Measurements from ENCODE around the gene STK17A.

STK17A gene

DNA sequence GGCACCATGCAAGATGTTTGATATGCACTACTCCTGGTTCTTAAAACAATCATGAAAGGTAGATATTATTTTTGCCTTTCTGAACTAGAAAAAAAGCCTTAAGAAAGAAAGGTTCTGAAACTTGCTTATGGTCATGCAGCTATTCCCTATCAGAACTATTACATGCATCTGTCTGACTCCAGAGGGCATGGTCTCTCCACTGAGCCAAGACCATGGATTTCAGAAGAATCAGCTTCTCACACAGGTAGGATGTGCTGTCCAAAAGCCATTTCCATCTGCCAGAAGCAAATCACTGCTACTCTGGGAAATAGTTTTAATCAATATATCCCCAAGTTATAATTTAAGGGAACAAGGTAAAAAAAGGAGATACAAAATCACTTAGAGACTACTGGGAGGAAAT, 69.5 kb downstream of the STK17A start:
- Histone ChIP-seq H3K27me3 (ENCODE audit: insufficient read depth, low read length) (no peaks in the 10 kb centered on the region), H3K4me1 (ENCODE audit: insufficient read depth, low read length) (peaks cover 40% of the 10 kb centered on the region), H3K27ac (ENCODE audit: low read length) (no peak overlapping the region)

DNA sequence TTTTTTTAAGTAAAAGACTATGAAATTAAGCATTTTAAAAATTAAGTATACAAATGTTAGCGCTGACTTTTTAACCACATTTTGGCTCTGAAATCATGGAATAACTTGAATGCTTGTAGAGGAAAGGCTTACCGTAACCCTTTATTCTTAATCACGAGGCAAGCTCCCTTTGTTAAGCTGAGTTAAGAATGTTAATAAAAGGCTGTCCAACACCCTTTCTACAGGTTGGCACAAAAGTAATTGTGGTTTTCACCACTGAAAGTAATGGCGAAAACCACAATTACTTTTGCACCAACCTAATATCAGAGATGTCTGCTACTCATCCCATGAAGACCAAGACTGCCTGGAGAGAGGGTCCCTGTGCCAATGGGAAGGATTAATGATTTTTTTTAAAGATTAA, 70.6 kb downstream of the STK17A start:
- Histone ChIP-seq H3K4me3 (ENCODE audit: low read length) (no peak overlapping the region), H3K27me3 (ENCODE audit: insufficient read depth, low read length) (no peaks in the 10 kb centered on the region), H3K4me1 (ENCODE audit: insufficient read depth, low read length) (peaks cover 33% of the 10 kb centered on the region), H3K9me3 (ENCODE audit: insufficient read depth, low read depth, low read length) (no peaks in the 10 kb centered on the region), H3K9ac (ENCODE audit: low read depth, low read length) (no peak overlapping the region), H3K27ac (ENCODE audit: low read length) (no peak overlapping the region), H3K36me3 (ENCODE audit: insufficient read depth, low read depth, low read length) (peaks cover 21% of the 10 kb centered on the region; the same call in 1 of the 2 replicates)

More for the DNA sequence above, 69.5 kb downstream of the STK17A start:
- Histone ChIP-seq H3K4me3 (ENCODE audit: low read length) (no peak overlapping the region), H3K36me3 (ENCODE audit: insufficient read depth, low read depth, low read length) (peaks cover 26% of the 10 kb centered on the region; the same call in 1 of the 2 replicates), H3K9me3 (ENCODE audit: insufficient read depth, low read depth, low read length) (no peaks in the 10 kb centered on the region), H3K9ac (ENCODE audit: low read depth, low read length) (no peak overlapping the region)

DNA sequence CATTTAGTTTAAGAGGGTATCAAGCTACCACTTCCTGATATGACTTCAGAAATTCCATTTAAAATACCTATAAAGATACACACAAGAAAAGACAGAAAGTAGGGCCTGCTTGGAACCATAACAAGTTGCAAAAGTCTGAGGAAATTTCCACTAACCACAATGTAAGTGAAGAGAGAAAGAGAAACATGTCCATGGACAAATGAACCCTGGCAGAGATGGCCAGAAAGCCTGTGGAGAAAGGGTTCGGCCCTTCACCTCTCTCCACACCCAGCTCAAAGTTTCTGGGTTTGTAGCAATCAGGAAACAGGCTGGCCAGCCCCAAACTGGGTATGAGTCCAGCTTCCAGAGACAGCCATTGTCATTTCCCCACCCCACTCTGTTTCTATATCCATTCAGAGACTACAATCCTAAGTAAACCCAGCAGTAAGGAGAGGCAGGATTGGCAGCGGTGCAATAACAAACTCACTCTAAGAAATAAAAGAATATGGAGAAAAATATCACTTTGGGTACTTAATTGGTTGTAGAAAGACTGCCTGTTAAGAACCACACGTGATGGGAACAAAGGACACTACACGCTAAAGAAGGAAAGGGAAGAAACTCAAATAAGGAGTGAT, 71.1 kb downstream of the STK17A start:
- H3K4me1 ChIP-seq (ENCODE audit: insufficient read depth, low read length), result peaks cover 33% of the 10 kb centered on the region
- no peak overlapping the region for H3K4me3 ChIP-seq (ENCODE audit: low read length)
- H3K27ac ChIP-seq (ENCODE audit: low read length), result no peak overlapping the region
- H3K9ac ChIP-seq (ENCODE audit: low read depth, low read length), result no peak overlapping the region
- H3K9me3 ChIP-seq (ENCODE audit: insufficient read depth, low read depth, low read length), result no peaks in the 10 kb centered on the region
- H3K27me3 ChIP-seq (ENCODE audit: insufficient read depth, low read length), result no peaks in the 10 kb centered on the region
- peaks cover 17% of the 10 kb centered on the region; the same call in 1 of the 2 replicates for H3K36me3 ChIP-seq (ENCODE audit: insufficient read depth, low read depth, low read length)

DNA sequence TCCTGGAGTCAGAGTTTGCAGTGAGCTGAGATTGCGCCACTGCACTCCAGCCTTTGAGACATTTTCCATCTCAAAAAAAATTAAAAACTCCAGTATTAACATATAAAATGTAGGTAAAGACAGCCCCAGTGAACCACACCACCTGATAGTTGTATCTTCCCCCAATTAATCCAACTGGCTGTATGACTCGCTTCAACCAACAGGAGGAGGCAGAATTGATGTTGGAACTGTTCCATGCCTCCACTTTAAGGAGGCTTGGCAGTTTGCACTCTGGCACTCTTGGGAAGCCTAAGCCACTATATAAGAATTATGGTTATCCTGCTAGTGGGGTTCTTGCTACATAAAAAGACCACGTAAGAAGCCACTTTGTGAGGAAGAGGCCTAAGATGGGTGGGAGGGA, 72.7 kb downstream of the STK17A start:
- Histone ChIP-seq H3K36me3 (ENCODE audit: insufficient read depth, low read depth, low read length) (peaks cover 6% of the 10 kb centered on the region; the same call in 1 of the 2 replicates), H3K4me3 (ENCODE audit: low read length) (no peak overlapping the region), H3K9ac (ENCODE audit: low read depth, low read length) (no peak overlapping the region), H3K4me1 (ENCODE audit: insufficient read depth, low read length) (peaks cover 40% of the 10 kb centered on the region), H3K9me3 (ENCODE audit: insufficient read depth, low read depth, low read length) (no peaks in the 10 kb centered on the region), H3K27me3 (ENCODE audit: insufficient read depth, low read length) (no peaks in the 10 kb centered on the region), H3K27ac (ENCODE audit: low read length) (no peak overlapping the region)

DNA sequence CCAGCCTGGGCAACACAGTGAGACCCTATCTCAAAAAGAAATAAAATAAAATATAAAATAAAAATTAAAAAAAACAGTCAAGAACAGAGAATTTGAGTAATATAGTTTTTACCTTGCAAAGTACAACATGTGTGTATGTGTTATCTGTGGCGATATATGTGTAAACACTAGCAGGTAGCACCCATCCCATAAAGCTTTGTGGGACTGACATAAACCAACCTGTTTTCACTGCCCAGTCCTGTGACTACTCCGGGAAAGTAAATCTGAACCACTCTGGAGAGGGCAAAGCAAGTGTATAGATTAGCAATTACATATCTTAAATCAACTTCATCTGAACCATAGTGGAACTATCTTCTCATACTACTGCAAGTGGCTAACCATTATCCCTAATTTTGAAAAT, 74.1 kb downstream of the STK17A start:
- Histone ChIP-seq H3K9me3 (ENCODE audit: insufficient read depth, low read depth, low read length) (no peaks in the 10 kb centered on the region), H3K27me3 (ENCODE audit: insufficient read depth, low read length) (no peaks in the 10 kb centered on the region), H3K4me1 (ENCODE audit: insufficient read depth, low read length) (peaks cover 36% of the 10 kb centered on the region), H3K36me3 (ENCODE audit: insufficient read depth, low read depth, low read length) (peaks cover 6% of the 10 kb centered on the region; the same call in 1 of the 2 replicates), H3K9ac (ENCODE audit: low read depth, low read length) (no peak overlapping the region), H3K27ac (ENCODE audit: low read length) (no peak overlapping the region), H3K4me3 (ENCODE audit: low read length) (no peak overlapping the region)

DNA sequence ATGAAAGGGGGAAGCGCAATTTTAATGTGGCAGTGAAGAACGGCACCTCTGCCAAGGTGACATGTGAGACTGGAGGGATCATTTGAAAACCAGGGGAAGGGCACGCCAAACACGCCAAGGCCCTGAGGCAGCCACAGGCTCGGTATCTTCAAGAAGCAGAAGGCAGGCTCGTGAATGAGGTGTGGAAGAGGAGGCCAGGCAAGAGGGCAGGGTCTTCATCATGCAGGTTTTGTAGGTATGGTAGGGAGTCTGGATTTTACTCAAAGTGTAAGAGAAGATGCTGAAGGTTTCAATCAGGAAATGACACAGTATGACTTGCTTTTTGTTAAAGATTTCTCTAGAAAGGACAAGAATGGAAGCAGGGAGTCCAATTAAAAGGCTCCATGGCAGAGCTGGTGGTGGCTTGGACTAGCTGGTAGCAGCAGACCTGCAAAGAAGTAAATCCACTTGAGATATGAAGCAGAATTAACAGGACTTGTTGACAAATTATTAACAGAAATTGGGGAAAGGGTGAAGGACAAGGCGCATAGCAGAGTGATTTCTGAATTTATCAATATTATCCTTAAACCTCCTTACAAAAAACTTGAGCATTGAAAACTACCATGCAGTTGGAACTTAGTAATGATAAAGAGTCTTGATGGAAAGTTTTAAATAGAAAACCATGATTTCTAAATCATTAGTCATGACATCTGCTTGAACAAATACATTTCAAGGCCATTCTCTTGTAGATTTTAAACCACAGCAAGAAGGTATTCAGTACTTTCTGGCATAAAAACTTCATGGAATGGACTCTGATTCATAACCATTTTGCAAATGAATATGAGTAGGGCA, 76.0 kb downstream of the STK17A start:
- Histone ChIP-seq H3K4me1 (ENCODE audit: insufficient read depth, low read length) (peaks cover 31% of the 10 kb centered on the region), H3K4me3 (ENCODE audit: low read length) (peak overlapping the region; percentile 2; the same call in 1 of the 2 replicates), H3K36me3 (ENCODE audit: insufficient read depth, low read depth, low read length) (peaks cover 13% of the 10 kb centered on the region; the same call in 1 of the 2 replicates), H3K9ac (ENCODE audit: low read depth, low read length) (peak overlapping the region; percentile 33; the same call in 1 of the 2 replicates), H3K27ac (ENCODE audit: low read length) (no peak overlapping the region), H3K27me3 (ENCODE audit: insufficient read depth, low read length) (no peaks in the 10 kb centered on the region), H3K9me3 (ENCODE audit: insufficient read depth, low read depth, low read length) (no peaks in the 10 kb centered on the region)

DNA sequence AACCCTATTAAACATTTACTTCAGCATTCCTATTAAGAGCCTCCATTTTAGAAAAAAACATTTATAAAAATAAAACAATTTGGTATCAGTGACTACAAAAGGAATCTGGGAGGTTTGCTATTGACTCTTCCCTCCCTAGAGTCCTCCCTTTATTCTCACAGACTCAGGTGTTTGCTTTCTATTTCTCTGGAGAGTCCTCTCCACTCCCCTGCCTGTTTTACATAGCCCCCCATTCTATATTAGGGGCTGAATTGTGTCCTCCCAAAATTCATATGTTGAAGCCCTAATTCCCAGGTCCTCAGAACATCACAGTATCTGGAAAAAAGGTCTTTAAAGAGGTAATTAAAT, 76.6 kb downstream of the STK17A start:
- Histone ChIP-seq H3K4me1 (ENCODE audit: insufficient read depth, low read length) (peaks cover 29% of the 10 kb centered on the region), H3K4me3 (ENCODE audit: low read length) (peak overlapping the region; percentile 4; the same call in 1 of the 2 replicates), H3K9ac (ENCODE audit: low read depth, low read length) (no peak overlapping the region)

DNA sequence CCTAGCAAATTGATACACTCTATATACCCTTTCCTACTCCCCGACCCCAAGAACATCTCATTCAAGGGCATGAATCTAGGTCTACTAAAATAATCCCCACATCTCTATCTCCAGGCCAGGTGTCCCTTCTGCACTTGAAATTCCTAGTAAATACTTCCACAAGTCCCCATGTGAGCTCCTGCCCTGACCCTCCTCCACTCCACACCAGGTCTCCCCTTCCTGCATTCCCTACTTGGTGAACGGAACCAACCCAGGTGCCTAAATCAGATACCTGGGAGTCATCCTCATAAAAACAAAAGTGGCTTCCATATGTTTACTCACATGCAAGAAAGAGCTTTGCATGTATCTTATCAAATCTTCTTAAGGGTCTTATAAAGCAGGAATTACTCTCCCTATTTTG, 77.2 kb downstream of the STK17A start:
- Histone ChIP-seq H3K27me3 (ENCODE audit: insufficient read depth, low read length) (no peaks in the 10 kb centered on the region), H3K9ac (ENCODE audit: low read depth, low read length) (no peak overlapping the region), H3K27ac (ENCODE audit: low read length) (no peak overlapping the region), H3K4me3 (ENCODE audit: low read length) (0 out of 2 replicates have a peak overlapping the region, but pooled peaks have one; percentile 4), H3K4me1 (ENCODE audit: insufficient read depth, low read length) (peaks cover 29% of the 10 kb centered on the region), H3K9me3 (ENCODE audit: insufficient read depth, low read depth, low read length) (no peaks in the 10 kb centered on the region), H3K36me3 (ENCODE audit: insufficient read depth, low read depth, low read length) (peaks cover 13% of the 10 kb centered on the region; the same call in 1 of the 2 replicates)

More for the DNA sequence above, 76.6 kb downstream of the STK17A start:
- H3K36me3 ChIP-seq (ENCODE audit: insufficient read depth, low read depth, low read length), result peaks cover 13% of the 10 kb centered on the region; the same call in 1 of the 2 replicates
- no peak overlapping the region for H3K27ac ChIP-seq (ENCODE audit: low read length)
- H3K9me3 ChIP-seq (ENCODE audit: insufficient read depth, low read depth, low read length), result no peaks in the 10 kb centered on the region
- H3K27me3 ChIP-seq (ENCODE audit: insufficient read depth, low read length), result no peaks in the 10 kb centered on the region

DNA sequence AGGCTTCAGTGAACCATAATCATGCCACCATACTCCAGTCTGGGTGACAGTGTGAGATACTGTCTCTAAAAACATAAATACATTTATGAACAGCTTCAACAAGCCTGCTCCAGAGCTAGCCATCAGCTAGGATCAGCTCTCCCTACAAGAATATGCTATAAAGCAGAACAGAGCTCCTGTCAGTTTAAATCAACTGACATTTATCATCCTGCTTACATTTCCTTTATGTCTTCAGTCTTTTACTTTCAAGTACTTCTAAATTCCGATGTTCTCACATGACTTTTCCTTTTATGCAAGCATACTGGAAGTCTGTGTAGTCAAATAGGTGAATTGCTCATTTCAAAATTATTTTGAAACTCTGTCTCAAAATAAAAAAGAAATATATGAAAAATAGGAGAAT, 81.8 kb downstream of the STK17A start:
- Histone ChIP-seq H3K36me3 (ENCODE audit: insufficient read depth, low read depth, low read length) (peaks cover 14% of the 10 kb centered on the region; the same call in 1 of the 2 replicates), H3K27ac (ENCODE audit: low read length) (no peak overlapping the region), H3K4me1 (ENCODE audit: insufficient read depth, low read length) (peaks cover 21% of the 10 kb centered on the region), H3K4me3 (ENCODE audit: low read length) (no peak overlapping the region), H3K9me3 (ENCODE audit: insufficient read depth, low read depth, low read length) (peaks cover 6% of the 10 kb centered on the region; the same call in 1 of the 2 replicates), H3K9ac (ENCODE audit: low read depth, low read length) (no peak overlapping the region), H3K27me3 (ENCODE audit: insufficient read depth, low read length) (no peaks in the 10 kb centered on the region)

DNA sequence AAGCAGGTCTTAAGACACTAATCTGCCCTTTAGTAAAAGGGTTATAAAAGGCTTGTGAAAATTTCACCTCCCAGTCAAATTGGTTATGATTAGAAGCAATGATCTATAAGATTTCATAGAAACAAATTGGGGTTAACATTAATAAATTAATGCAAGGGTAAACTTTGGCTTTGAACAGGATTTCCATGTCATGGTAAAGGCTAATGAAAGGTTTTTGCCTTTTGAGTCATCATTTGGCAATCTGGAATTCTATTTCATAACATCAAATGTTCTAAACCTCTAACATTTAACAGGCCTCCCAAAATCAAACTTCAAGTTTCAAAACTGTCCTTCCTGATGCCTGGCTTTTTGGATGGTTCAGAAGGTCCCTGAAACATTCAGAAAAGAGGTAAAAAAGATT, 84.0 kb downstream of the STK17A start:
- Histone ChIP-seq H3K9me3 (ENCODE audit: insufficient read depth, low read depth, low read length) (peaks cover 6% of the 10 kb centered on the region; the same call in 1 of the 2 replicates), H3K4me3 (ENCODE audit: low read length) (no peak overlapping the region), H3K4me1 (ENCODE audit: insufficient read depth, low read length) (peaks cover 11% of the 10 kb centered on the region; the same call in 1 of the 2 replicates), H3K9ac (ENCODE audit: low read depth, low read length) (no peak overlapping the region), H3K27ac (ENCODE audit: low read length) (no peak overlapping the region), H3K36me3 (ENCODE audit: insufficient read depth, low read depth, low read length) (peaks cover 14% of the 10 kb centered on the region; the same call in 1 of the 2 replicates), H3K27me3 (ENCODE audit: insufficient read depth, low read length) (no peaks in the 10 kb centered on the region)

DNA sequence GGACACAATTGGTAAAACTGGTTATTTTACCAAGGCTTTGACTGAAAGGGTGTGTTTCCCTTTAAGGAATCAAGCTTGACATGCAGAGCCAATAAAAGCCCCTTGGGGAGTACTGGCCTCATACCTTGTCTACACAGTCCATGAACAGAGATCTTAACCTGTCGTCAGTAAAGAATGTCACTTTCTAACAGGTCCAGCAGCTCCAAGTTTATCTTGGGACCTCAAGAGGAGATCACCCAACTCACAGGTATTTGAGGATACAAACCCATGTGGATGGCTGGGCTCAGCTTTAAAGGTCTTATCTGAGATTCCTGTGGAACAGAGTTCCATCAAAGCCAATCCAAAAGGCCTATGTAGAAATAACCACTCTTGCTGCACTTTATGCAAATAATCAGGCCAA, 85.1 kb downstream of the STK17A start:
- H3K27me3 ChIP-seq (ENCODE audit: insufficient read depth, low read length), result no peaks in the 10 kb centered on the region
- H3K9me3 ChIP-seq (ENCODE audit: insufficient read depth, low read depth, low read length), result peaks cover 6% of the 10 kb centered on the region; the same call in 1 of the 2 replicates
- no peak overlapping the region for H3K9ac ChIP-seq (ENCODE audit: low read depth, low read length)
- no peak overlapping the region for H3K27ac ChIP-seq (ENCODE audit: low read length)
- no peak overlapping the region for H3K4me3 ChIP-seq (ENCODE audit: low read length)
- peaks cover 9% of the 10 kb centered on the region; the same call in 1 of the 2 replicates for H3K36me3 ChIP-seq (ENCODE audit: insufficient read depth, low read depth, low read length)
- H3K4me1 ChIP-seq (ENCODE audit: insufficient read depth, low read length), result peaks cover 11% of the 10 kb centered on the region; the same call in 1 of the 2 replicates

Data from iPS-20b (cell line).